ENCODE measurements around the gene DMBT1.

The DMBT1 gene

DNA sequence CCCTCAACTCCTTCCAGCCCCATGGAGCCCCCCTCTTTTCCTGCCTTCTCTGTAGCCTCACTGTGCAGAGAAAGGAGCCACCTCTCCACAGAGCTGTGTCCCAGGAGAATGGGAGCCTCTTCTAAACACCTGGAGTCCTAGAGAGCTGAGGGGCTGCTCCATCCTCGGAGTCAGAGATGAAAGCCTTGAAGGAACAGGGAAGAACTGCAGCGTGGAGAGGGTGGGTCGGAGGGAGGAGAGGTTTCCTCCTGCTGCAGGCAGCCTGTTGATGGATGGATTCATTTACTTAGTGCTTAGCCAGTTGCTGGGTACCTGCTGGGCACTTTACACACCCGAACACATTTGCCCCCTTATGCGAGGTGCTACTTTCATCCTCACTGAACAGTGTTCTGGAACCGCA, 100.1 kb downstream of the DMBT1 start:
- in situ Hi-C loops (cut with HindIII; ENCODE audit: low pct_unique_long_range_greater_than_20kb, low sequenced_read_pairs): no loop called here
- TF ChIP-seq JUND (IDR thresholded peaks at IDR 0.05; ENCODE audit: low read depth): no peak
- DNase-seq (ENCODE audit: low read depth in 1 of 2, low spot score in 1 of 2): no peak

DNA sequence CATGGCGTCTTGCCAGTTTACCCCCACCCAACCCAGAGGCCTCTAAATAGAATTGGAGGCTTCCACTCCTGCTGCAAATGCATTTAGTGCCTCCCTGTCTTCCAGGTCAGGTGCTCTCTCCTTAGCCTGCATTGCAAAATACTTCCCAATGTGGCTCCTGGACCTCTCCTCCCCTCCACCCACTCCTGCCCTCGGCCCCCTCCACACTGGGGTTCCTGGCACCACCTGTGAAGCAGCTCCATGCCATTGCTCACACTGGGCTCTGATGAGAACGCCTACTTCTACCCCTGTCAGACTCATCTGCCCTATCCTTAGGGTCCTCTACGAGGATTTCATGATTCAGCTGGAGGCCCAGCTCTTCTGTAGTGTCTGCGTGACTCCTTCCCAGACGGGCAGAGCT, 101.7 kb downstream of the DMBT1 start:
- no peak for TF ChIP-seq JUND (IDR thresholded peaks at IDR 0.05; ENCODE audit: low read depth)
- in situ Hi-C loops (cut with HindIII; ENCODE audit: low pct_unique_long_range_greater_than_20kb, low sequenced_read_pairs): no loop called here
- no peak for DNase-seq (ENCODE audit: low read depth in 1 of 2, low spot score in 1 of 2)

DNA sequence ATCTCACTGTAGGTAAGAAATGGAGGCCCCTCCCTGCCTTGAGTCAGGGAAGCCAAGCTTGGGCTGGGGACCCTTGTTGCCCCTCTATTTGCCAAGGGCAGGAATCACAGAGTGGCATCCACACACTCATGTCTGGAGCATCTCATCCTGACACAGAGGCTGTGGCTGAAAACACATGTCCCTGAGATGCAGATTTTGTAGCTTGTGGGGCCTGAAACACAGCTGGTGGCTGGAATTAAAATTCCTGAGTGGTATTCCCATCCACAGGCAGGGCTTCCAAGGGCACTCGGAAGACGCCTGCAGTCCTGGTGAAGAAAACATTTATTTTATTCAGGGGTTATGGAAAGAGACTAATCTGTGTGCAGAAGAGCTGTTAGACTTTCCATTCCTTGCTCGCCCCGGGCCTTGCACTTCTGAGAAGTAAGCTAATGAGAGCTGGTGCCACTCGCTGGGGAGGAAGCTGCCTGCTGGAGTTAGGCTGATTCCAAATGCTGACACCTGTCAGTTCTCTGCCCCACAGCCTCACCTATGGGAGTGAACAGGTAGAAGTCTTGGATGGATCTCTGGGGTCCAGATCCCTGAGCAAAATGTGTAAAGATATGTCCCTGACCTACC, 103.1 kb downstream of the DMBT1 start:
- TF ChIP-seq JUND (IDR thresholded peaks at IDR 0.05; ENCODE audit: low read depth): no peak
- DNase-seq (ENCODE audit: low read depth in 1 of 2, low spot score in 1 of 2): no peak
- in situ Hi-C loops (cut with HindIII; ENCODE audit: low pct_unique_long_range_greater_than_20kb, low sequenced_read_pairs): no loop called here

DNA sequence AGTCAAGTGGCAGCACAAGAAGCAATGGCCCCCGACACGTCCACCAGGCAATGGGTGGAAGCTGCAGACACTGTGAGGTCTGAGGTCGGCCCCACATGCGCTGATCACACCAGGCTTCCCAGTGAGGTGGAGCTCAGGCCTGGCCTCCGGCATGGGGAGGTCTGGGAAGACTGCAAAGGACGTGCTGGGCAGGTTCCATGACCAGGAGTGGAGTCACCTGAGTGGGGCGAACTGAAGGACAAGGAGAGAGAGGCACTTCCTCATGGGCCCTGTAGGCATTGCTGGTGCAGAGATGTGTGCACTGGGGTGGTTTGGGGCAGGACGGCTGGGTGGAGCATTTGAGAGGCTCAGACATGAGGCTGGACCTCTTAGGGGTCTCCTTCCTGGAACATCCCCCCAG, 103.9 kb downstream of the DMBT1 start:
- no peak for TF ChIP-seq JUND (IDR thresholded peaks at IDR 0.05; ENCODE audit: low read depth)
- DNase-seq (ENCODE audit: low read depth in 1 of 2, low spot score in 1 of 2): no peak
- in situ Hi-C loops (cut with HindIII; ENCODE audit: low pct_unique_long_range_greater_than_20kb, low sequenced_read_pairs): no loop called here

DNA sequence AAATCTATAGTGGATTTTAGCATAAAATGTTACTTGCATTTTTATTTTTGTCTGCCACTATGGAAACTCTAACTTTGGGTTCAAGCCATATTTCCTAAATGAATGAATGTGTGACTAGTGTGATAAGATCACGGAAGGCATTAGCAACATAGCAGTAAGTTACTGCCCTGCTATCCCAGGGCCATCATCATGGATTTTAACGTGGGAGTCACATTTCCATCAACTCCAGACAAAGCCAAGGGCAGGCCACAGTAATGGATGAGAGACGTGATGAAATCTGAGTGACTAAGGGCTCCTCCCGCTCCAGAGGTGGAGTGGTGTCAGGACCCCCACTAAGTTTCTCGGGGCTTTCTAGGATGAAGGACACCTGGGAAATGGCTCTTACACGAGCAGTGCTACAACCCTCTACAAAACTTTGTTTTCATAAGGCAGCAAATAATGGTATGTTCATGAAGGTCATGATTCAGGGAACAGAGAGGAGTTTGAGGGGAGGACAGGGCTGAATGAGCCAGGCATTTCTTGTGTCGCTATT, 104.8 kb downstream of the DMBT1 start:
- in situ Hi-C loops (cut with HindIII; ENCODE audit: low pct_unique_long_range_greater_than_20kb, low sequenced_read_pairs): no loop called here
- DNase-seq (ENCODE audit: low read depth in 1 of 2, low spot score in 1 of 2): peak in 1 of 2 experiments; percentile 16
- no peak for TF ChIP-seq JUND (IDR thresholded peaks at IDR 0.05; ENCODE audit: low read depth)

DNA sequence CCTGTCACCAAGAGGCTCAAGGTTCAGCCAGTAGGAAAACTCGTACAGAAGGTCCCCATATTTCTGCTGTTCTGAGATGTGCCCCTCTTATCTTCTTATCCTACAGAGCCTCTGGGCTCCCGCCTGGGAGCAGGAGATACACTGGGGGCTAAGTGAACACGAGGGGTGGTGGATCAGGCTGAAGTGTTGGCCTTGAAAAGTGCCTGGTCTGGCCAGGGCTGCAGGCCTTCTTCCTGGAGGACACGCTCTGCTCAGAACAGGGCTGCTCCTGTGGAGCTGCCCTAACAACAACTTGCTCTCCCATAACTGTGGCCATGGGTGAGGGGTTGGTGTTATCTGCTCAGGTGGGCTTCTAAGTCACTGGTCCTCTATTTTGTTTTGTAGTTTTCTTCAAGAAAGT, 105.4 kb downstream of the DMBT1 start:
- in situ Hi-C loops (cut with HindIII; ENCODE audit: low pct_unique_long_range_greater_than_20kb, low sequenced_read_pairs): no loop called here
- no peak for DNase-seq (ENCODE audit: low read depth in 1 of 2, low spot score in 1 of 2)

DNA sequence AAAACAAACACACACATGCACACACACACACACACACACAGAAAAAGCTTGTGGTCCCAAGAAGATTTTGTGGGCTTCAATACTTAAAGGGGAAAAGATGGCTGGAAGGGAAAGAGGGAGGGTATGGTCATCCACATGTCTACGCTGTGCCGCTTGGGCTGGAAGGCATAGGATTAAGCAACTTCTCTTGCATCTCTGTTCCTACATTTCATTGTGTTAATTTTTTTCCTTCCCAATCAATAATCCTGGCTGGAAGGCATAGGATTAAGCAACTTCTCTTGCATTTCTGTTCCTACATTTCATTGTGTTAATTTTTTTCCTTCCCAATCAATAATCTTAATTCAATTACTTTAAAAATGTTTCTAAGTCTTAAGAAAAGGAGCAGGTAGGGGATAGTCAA, 108.5 kb downstream of the DMBT1 start:
- no peak for TF ChIP-seq JUND (IDR thresholded peaks at IDR 0.05; ENCODE audit: low read depth)
- no peak for DNase-seq (ENCODE audit: low read depth in 1 of 2, low spot score in 1 of 2)
- in situ Hi-C loops (cut with HindIII; ENCODE audit: low pct_unique_long_range_greater_than_20kb, low sequenced_read_pairs): no loop called here

More for the DNA sequence above, 105.4 kb downstream of the DMBT1 start:
- TF ChIP-seq JUND (IDR thresholded peaks at IDR 0.05; ENCODE audit: low read depth): no peak

DNA sequence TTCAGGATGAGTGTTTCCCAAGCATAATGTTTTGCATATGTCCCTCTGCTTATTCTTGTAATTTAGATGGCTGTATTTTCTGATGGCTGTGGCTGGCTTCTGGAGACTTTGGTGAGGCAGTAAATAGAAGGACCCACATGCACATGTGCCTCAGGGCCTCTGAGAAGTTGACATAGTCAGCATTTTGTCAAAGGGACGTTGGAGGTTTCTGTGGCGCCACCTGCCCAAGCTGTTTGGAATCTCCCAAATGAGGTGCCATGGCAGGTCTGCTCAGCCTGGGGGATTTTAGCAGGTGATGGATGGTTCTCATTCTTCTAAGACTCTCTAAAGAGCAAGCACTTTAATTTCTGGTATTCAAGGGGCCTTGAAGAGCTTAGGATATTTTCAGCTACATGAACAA, 109.3 kb downstream of the DMBT1 start:
- in situ Hi-C loops (cut with HindIII; ENCODE audit: low pct_unique_long_range_greater_than_20kb, low sequenced_read_pairs): no loop called here
- TF ChIP-seq JUND (IDR thresholded peaks at IDR 0.05; ENCODE audit: low read depth): no peak
- DNase-seq (ENCODE audit: low read depth in 1 of 2, low spot score in 1 of 2): no peak

DNA sequence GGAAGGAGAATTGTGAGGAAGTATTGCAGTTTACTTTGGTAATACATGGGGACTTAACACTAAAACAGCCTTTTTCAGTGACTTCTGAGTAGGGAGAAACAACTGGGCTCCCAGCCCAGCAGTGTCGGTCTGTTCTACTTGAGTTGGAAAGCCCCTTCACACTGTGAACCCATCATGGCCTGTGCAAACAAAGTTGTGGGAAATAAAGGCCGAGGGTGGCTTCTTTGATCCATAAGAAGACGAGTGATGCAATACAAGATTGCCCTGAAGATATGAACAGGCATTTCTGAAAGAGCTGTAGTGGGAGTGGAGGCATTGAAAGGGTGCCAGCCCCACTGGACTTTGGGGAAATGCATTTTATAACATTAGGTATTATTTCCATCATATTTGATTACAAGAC, 110.8 kb downstream of the DMBT1 start:
- no peak for TF ChIP-seq JUND (IDR thresholded peaks at IDR 0.05; ENCODE audit: low read depth)
- no peak for DNase-seq (ENCODE audit: low read depth in 1 of 2, low spot score in 1 of 2)
- in situ Hi-C loops (cut with HindIII; ENCODE audit: low pct_unique_long_range_greater_than_20kb, low sequenced_read_pairs): no loop called here

DNA sequence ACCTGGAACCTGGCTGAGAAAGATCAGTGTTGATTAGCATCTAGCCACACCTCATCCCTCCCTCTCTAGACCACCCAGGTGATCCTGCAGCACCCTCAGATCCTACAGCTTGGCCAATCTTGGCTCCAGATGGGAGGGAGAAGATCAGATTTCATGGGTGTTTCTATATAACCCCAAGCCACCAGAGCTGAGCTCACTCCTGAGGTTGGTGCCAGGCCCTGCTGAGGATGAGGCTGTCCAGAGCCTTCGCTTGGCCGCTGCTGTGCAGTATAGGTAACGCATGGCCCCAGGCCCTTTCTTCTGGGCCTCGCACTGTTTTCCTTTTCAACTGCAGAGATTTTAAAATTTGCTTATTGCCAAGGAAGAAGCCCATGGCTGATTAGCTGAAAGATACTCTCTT, 112.1 kb downstream of the DMBT1 start:
- no peak for TF ChIP-seq JUND (IDR thresholded peaks at IDR 0.05; ENCODE audit: low read depth)
- in situ Hi-C loops (cut with HindIII; ENCODE audit: low pct_unique_long_range_greater_than_20kb, low sequenced_read_pairs): no loop called here
- DNase-seq (ENCODE audit: low read depth in 1 of 2, low spot score in 1 of 2): no peak

DNA sequence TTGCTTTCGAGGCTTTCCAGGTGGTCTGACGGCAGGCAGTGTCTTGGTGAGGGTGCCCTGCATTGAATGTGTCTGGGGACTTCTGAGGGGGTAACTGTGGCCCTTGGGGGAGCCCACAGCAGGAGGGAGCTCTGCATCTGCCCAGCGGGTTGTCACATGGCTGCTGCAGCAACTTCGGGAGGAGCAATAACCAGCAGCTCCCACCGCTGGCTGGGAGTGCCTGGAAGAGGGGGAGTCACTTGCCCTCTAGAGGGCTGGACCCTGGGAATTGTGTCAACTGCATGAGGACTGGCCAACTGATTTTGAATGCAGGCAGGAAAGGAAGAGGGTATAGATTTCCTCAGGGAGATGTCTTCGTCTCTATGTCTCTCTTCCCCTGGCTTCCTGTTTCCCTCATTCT, 112.7 kb downstream of the DMBT1 start:
- no peak for DNase-seq (ENCODE audit: low read depth in 1 of 2, low spot score in 1 of 2)
- no peak for TF ChIP-seq JUND (IDR thresholded peaks at IDR 0.05; ENCODE audit: low read depth)
- in situ Hi-C loops (cut with HindIII; ENCODE audit: low pct_unique_long_range_greater_than_20kb, low sequenced_read_pairs): no loop called here

DNA sequence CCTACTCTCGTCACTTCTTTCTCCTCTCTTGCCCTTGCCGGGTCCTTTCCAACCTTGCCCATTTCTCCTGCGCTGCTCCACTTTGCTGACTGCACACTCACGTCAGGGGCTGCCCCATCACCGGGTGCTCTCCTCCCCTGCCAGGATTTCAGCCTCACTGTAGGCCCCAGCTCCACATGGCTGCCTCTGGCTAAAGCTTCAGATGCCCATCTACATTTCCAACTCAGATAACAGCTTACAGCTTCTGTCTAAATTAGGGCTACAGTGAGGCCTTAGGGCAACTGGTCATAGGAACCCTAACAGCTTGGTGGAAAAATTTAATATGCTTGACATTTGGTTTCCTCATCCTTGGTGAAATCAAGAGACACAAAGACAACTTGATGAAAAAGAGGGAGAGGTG, 113.2 kb downstream of the DMBT1 start:
- in situ Hi-C loops (cut with HindIII; ENCODE audit: low pct_unique_long_range_greater_than_20kb, low sequenced_read_pairs): no loop called here
- DNase-seq (ENCODE audit: low read depth in 1 of 2, low spot score in 1 of 2): no peak
- TF ChIP-seq JUND (IDR thresholded peaks at IDR 0.05; ENCODE audit: low read depth): no peak

DNA sequence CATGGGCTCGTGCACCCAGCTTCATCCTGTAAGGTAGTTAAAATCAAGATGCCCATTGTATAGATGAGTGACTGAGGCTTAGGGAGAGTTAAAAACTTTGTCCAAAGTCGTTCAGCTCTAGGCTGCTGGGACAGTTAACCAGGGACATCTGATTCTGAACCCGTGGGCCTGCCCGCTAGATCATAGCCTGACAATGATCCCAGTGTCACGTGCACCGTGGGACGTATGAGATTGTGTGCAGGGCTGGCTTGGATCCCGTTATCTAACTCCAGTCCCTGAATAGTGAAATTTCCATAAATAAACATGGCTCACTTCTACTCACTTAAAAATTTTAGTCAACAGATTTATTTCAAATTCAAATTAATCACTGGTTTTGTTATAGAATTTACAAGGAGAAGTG, 114.2 kb downstream of the DMBT1 start:
- in situ Hi-C loops (cut with HindIII; ENCODE audit: low pct_unique_long_range_greater_than_20kb, low sequenced_read_pairs): no loop called here
- DNase-seq (ENCODE audit: low read depth in 1 of 2, low spot score in 1 of 2): no peak
- no peak for TF ChIP-seq JUND (IDR thresholded peaks at IDR 0.05; ENCODE audit: low read depth)

DNA sequence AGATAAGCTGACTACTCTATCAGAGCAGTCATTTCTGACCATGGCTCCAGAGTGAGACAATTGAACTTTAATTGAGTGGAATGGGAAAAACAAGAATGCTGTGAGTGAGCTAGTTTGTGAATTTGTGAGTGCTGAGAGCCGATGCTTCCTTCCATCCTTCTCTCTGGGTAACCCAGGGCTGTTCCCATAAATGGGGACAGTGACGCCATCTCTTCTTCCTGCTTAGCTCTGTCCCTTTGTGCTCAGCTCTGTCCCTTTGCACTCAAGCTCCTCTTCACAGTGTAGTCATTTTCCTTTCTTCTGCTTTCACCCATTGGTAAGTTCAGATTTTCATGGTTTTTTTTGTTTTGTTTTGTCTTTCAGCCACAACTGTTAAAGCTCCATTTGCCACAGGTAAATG, 114.7 kb downstream of the DMBT1 start:
- TF ChIP-seq JUND (IDR thresholded peaks at IDR 0.05; ENCODE audit: low read depth): no peak
- in situ Hi-C loops (cut with HindIII; ENCODE audit: low pct_unique_long_range_greater_than_20kb, low sequenced_read_pairs): no loop called here
- no peak for DNase-seq (ENCODE audit: low read depth in 1 of 2, low spot score in 1 of 2)

Data from T47D (cell line).